Frontal cortex (tissue), 4 donors: ENCODE results near the gene NELFE. TPM values are rescaled to one million over a fixed set of nuclear protein-coding genes. Genes with fewer than 3 reads are reported as not detected.
"Not testable (repeated sequence)": the region's sequence is repeated elsewhere in the genome, so short reads cannot be mapped to it uniquely, and the experiment has no call there.

Source experiments
- DNase-seq, 2 donors: peaks; one replicate each; pipeline ENCODE4 v3.0.0; 2012; ENCODE audit warnings: low spot score in 2 of 2
- FAIRE-seq: peaks from 2 replicates; lab custom pipeline; 2012; peaks lifted over from hg19 to GRCh38; lab: Jason Lieb, UNC
- total RNA-seq: library from RNA; depleted of rRNA; stranded (reverse); fragments of >200 nt; gene quantifications from one replicate; pipeline ENCODE4 v1.2.3, GENCODE V29; 2014
- donor health status: control.
- donor health status: control.
- donor health status: control.

The NELFE gene
- total RNA-seq, result 45.7 TPM

GRCh38 chr6:31958741-31959739, at the start of gene NELFE, which contains the start of gene SKIC2:
NELFE (minus strand) TSS chr6:31958971; CDS start chr6:31958446, 525 bp downstream.
SKIC2 (plus strand) TSS chr6:31959175; CDS start chr6:31959193, 18 bp downstream.
- peak; percentile 75 for FAIRE-seq
- DNase-seq, result peak; percentile 98 to 100

- DNase-seq, FAIRE-seq: not testable (repeated sequence)
These were observed 49.3 kb upstream of the NELFE start for GRCh38 chr6:32008037-32008436.

DNA sequence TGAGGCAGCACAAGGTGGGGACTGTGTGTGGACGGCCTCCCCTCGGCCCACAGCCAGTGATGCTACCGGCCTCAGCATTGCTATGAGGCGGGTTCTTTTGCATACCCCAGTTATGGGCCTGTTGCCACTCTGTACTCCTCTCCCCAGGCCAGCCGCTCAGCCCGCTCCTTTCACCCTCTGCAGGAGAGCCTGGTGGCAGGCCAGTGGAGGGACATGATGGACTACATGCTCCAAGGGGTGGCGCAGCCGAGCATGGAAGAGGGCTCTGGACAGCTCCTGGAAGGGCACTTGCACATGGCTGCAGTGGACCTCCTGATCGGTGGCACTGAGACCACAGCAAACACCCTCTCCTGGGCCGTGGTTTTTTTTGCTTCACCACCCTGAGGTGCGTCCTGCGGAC, 48.3 kb upstream of the NELFE start:
- not testable (repeated sequence) for FAIRE-seq

DNA sequence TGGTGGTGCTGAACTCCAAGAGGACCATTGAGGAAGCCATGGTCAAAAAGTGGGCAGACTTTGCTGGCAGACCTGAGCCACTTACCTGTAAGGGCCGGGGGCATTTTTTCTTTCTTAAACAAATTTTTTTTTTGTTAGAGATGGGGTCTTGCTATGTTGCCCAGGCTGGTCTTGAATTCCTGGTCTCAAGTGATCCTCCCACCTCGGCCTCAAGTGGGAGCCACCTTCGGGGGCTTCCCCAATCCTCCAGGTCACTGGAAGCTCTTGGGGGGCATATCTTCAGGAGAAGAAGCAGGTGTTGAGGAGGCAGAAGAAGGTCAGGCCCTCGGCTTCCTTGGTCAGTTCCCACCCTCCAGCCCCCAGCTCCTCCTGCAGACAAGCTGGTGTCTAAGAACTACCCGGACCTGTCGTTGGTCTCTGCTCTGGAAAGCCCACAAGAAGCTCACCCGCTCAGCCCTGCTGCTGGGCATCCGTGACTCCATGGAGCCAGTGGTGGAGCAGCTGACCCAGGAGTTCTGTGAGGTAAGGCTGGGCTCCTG, 47.3 kb upstream of the NELFE start:
- not testable (repeated sequence) for FAIRE-seq, DNase-seq

More for the DNA sequence above, 48.3 kb upstream of the NELFE start:
- DNase-seq, result not testable (repeated sequence)

- DNase-seq, FAIRE-seq: not testable (repeated sequence)
These were observed 46.7 kb upstream of the NELFE start for GRCh38 chr6:32005538-32005880.

GRCh38 chr6:32004864-32005537, 46.2 kb upstream of the NELFE start:
- FAIRE-seq, DNase-seq: not testable (repeated sequence)

GRCh38 chr6:32004393-32004792, 45.6 kb upstream of the NELFE start:
- not testable (repeated sequence) for FAIRE-seq, DNase-seq

GRCh38 chr6:32003301-32003700, 44.5 kb upstream of the NELFE start:
- FAIRE-seq, DNase-seq: not testable (repeated sequence)

DNA sequence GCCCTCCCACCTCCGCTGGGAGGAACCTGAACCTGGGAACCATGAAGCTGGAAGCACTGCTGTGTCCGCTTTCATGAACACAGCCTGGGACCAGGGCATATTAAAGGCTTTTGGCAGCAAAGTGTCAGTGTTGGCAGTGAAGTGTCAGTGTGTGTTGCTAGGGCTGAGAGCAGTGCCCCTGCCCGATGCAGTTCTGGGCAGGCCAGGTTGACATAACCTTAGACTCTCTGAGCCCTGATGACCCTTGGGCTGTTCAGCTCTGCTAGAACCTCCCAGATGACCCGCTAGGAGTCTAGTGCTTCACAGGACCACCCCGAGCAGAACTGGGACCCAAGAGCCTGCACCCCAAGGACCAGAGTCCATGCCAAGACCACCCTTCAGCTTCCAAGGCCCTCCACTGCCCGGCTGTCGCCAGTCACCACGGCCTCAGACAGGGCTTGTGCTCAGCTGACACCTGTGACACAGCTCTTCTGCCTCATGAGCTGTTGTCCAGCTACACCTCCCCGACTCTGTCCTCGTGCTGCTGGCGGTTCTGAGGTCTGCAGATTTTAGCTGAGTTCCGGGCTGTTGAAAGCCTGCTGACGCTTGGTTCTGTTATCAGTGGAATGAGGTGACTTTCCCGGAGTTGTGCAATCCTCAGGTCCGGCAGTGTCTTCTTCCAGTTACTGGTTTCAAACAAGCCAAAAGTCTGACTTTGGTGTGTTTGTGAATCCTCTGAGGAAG, 43.9 kb upstream of the NELFE start:
- not testable (repeated sequence) for FAIRE-seq

DNA sequence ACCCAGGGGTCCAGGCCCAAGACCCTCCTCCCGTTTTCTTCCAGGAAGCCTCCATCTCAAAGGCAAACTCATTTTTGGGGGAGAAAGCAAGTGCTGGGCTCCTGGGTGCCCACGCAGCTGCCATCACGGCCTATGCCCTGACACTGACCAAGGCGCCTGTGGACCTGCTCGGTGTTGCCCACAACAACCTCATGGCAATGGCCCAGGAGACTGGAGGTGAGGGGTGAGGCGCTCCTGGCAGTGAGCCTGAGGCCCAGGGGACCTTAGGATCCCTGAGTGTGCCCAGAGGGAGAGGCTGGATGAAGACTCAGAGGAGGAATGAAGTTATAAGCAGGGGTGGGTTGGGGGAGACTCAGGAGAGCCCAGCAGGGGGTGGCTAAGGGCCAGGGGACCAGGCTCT, 37.6 kb upstream of the NELFE start:
- not testable (repeated sequence) for FAIRE-seq, DNase-seq

More for the DNA sequence above, 43.9 kb upstream of the NELFE start:
- DNase-seq, result not testable (repeated sequence)

GRCh38 chr6:31994421-31994820, 35.6 kb upstream of the NELFE start:
- not testable (repeated sequence) for DNase-seq, FAIRE-seq

DNA sequence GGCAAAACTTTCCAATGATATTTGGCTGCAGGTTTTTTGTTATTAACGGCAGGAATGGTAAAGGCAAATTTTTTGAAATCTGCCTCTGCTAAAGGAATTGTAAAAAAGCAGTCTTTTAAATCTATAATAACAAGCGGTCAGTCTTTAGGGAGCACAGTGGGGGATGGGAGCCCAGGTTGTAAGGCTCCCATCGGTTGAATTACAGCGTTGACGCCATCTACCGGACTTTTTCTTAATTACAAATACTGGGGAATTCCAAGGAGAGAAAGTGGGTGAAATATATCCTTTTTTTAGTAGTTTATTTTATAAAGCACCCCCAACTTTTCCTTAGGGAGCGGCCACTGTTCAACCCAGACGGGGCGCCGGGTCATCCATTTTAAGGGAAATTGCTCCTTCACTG, 30.6 kb upstream of the NELFE start:
- FAIRE-seq, DNase-seq: not testable (repeated sequence)

DNA sequence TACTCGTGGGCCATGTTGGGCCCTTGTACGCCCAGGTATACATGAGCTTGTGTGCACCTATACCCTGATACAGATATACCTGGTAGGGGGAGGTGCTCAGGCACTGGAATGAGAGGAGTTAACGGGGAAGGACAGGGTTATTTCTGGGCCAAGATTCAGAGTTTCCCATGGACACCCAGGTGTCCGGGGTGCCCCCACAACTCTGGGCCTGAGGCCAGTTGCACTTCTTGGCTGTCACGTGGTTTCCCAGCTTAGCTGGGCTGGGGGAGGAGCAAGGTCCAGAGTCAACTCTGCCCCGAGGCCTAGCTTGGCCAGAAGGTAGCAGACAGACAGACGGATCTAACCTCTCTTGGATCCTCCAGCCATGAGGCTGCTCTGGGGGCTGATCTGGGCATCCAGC, 23.0 kb upstream of the NELFE start, which contains the start of gene C4A:
Gene C4A, plus strand, starts transcription at position 314 of the 400 bp plus-strand sequence. Its CDS starts 51 bp downstream, at position 365.
- not testable (repeated sequence) for FAIRE-seq, DNase-seq

- not testable (repeated sequence) for FAIRE-seq, DNase-seq
These were observed 22.2 kb upstream of the NELFE start for GRCh38 chr6:31980998-31981397.

- DNase-seq, result not testable (repeated sequence)
These were observed 21.6 kb upstream of the NELFE start for GRCh38 chr6:31980195-31980876.

GRCh38 chr6:31979238-31979898, 20.6 kb upstream of the NELFE start:
- FAIRE-seq (no peak), DNase-seq (no peak)

More at GRCh38 chr6:31980195-31980876, 21.6 kb upstream of the NELFE start:
- not testable (repeated sequence) for FAIRE-seq

DNA sequence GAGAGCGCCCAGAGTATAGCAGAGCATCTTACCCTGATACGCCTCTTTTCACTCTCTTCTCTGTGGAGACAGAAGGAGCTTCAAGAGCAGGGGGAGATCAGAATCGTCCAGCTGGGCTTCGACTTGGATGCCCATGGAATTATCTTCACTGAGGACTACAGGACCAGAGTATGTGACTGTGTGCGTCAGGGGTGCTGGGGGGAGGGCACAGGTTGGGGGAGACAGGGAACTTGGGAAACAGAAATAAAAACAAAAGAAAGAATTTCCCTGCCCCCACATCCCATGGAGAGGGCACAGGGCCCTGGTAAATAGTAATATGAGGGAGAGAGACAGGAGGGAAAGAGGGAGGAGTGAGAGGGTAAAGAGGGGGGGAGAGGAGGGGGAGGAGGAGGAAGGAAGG, 20.1 kb upstream of the NELFE start:
- no peak for DNase-seq
- FAIRE-seq, result no peak

GRCh38 chr6:31977816-31978431, 19.2 kb upstream of the NELFE start:
- DNase-seq, result no peak
- no peak for FAIRE-seq
